Hematopoietic multipotent progenitor cell treated with erythropoietin and hydrocortisone succinate and interleukin-3 and kit ligand, for 8 days (in vitro differentiated cells): Measurements from ENCODE around the gene DCAF7.

Source experiments
- DNase-seq: peaks from one replicate; pipeline ENCODE4 v3.0.0-alpha.2; 2015

DCAF7 gene

DNA sequence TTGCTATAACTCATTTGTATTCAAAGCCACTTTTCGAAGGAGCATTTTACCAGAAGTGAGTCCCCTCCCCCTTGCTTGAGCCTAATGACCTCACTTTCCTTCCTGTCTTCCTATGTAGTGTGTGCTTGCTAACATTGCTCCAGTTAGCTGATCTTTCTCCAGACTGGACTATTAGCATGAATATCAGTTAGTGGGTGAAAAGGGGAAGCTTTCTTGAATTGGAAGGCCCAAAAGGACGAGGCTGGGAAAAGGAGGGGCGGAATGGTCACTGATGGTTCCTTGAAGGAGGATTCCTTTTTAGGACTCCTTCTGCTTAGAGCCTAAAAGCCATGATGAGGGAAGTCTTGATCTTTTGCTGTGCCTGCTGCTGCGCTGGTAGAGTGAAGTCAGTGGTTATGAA is 83.9 kb downstream of the DCAF7 start:
- DNase-seq = no peak

GRCh38 chr17:63634816-63635215 is 84.5 kb downstream of the DCAF7 start:
- no peak for DNase-seq

DNA sequence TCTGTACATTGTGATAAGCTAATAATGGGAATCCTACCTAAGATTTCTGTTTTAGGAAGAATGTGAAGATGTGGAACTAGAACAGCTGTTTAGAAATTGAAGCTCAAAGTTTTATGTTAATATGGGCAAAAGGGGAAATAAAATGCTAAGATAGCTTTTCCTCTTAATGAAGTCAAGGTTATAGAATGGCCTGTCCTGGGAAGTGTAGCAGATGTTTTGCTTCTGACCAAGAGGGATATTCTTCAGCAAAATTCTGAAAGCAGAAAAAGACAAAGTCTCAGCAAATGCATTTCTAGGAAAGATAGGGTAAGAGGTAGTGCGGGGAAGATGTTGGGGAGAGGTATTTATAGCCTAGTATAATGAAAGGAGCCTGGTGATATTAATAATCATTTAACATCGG is 85.0 kb downstream of the DCAF7 start:
- no peak for DNase-seq

- no peak for DNase-seq
Observed at GRCh38 chr17:63635787-63636186, 85.5 kb downstream of the DCAF7 start.

DNA sequence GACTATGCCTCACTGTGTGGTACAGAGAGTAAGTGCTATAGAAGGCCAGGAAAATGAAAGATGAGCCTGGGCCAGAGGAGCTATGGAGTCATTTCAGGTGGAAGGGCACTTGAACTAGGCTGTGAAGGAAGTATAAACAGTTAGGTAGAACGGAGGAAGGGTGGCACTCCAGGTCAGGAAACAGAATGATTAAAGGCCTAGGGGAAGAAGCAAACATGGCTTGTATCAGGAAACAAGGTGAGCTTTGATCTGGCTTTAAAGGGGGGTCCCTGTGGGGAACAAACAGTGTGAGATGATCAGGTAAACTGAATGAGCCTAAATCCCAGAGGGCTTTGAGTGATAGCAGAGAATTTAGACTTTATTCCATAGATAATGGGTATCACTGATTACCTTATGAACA is 88.8 kb downstream of the DCAF7 start:
- no peak for DNase-seq

GRCh38 chr17:63640038-63640437 is 89.8 kb downstream of the DCAF7 start:
- no peak for DNase-seq

GRCh38 chr17:63641692-63642448 is 91.6 kb downstream of the DCAF7 start:
- DNase-seq = no peak
